Right forelimb (tissue), 1 donor: ENCODE results near the gene IQCE.
"Not testable (repeated sequence)": the region's sequence is repeated elsewhere in the genome, so short reads cannot be mapped to it uniquely, and the experiment has no call there.

Experiments used
- DNase-seq: peaks from one replicate; pipeline ENCODE4 v3.0.0-alpha.2; 2018

Gene IQCE

DNA sequence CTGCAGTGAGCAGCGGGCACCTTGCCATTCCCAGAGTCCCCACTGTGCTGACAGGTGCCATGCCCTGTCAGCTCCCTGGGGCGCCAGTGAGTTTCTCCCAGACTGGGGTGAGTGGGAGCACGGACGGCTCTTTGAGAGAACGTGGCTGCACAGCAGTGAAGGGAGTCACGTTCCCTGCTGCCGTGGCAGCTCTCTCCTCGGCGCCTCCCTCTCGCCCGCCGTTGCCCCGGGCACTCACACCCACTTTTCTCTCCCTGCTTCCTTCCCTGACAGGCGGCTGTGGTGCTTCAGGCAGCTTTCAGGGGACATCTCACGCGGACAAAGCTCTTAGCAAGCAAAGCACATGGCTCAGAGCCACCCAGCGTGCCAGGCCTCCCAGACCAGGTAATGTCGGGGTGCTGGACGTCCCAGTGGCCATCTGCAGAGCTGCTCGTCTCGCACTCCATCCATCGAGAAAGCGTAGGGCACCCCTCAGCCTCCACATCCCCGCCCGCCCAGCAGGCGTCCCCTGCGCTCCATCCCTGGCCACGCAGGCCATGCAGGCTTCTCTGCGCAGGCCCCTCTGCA lies 45.9 kb downstream of the IQCE start:
- no peak for DNase-seq

DNA sequence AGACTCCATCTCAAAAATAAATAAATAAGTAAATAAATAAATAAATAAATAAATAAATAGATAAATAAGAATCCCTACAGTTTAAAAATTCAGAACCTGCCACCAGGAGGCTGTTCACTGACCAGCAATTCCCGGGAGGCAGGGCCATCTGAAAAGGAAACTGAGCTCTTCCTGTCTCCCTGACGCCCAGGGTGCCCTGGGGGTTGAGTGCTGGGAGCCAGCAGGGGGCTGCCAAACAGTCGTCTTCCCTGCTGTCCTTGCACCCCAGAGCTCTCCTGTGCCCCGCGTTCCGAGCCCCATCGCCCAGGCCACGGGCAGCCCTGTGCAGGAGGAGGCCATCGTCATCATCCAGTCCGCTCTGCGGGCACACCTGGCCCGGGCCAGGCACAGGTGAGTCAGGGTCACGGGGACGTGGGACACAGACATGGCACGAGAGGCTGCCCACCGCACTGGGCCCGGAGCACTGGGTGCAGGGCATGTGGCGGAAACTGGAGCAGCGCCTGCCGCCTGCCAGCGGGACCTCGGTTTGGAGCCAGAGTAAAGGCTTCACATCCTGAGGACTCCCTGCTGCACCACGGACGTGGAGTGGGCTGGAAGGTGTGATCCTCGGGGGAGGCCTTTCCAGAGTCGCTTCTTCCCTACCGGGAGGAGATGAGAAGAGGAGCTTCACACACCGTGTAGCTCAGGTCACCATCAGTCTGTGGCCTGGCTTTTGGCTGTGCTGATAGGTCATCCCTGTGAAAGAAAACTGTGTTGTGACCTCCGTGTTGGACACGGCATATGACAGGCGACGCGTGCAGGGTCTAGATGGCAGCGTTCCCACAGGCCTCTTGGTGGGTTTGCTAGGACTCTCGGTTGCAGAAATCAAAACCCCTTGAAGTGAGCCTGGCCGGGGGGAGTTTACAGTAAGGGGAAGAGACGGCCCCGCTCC lies 47.1 kb downstream of the IQCE start:
- DNase-seq = no peak

DNA sequence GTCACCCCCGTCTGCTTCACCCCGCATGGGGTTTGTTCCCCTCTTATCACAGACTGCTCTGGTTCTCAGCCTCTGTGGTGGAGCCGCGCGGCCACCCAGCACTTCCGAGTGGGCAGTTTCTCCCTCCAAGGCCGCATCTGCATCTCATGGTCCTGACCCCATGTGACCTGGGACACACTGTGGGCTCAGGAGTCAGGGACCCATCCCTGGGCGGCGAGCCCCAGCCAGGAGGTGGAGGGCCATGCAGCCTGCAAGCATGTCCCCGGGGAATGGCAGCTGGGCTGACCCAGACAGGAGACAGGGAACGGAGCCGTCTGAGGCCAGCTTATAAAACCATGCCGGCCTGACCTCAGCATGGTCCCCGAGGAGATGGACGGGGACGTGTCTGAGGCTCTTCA lies 47.8 kb downstream of the IQCE start:
- no peak for DNase-seq

DNA sequence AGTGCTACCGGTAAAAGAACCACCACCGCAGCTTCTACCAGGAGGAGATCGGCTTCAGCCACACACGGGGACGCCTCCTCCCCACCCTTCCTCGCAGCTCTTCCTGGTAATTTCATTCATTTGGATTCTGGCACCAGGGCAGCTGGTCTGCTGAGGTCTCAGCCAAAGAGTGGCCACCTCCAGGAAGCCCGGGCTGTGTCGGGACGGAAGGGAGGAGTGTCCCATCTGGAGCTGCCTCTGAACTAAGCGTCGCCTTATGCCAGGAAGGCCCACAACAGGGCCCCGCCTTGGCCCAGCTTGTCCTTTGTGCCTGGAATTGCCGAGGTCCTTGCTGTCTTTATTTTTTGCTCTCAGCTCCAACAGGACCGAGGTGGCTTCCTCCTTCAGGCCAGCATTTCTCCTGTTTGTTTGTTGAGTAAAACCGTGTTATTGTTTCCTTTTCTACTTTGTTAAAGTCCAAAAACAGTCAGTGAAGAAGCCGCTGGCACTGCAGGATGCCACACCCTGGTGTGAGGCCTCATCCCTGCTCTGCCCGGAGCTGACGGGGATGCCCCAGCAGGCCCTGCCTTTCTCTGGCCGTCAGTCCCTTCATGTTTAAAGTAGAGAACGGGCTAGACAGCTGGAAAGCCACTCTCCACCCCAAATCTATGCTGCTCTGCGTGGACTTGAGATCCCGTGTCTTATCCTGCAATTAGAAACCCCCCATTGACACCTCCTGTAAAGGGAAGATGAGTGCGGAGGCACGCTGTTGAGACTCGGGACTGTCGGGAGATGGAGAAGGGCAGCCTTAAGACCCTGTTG lies 48.5 kb downstream of the IQCE start:
- peak; percentile 80 for DNase-seq

DNA sequence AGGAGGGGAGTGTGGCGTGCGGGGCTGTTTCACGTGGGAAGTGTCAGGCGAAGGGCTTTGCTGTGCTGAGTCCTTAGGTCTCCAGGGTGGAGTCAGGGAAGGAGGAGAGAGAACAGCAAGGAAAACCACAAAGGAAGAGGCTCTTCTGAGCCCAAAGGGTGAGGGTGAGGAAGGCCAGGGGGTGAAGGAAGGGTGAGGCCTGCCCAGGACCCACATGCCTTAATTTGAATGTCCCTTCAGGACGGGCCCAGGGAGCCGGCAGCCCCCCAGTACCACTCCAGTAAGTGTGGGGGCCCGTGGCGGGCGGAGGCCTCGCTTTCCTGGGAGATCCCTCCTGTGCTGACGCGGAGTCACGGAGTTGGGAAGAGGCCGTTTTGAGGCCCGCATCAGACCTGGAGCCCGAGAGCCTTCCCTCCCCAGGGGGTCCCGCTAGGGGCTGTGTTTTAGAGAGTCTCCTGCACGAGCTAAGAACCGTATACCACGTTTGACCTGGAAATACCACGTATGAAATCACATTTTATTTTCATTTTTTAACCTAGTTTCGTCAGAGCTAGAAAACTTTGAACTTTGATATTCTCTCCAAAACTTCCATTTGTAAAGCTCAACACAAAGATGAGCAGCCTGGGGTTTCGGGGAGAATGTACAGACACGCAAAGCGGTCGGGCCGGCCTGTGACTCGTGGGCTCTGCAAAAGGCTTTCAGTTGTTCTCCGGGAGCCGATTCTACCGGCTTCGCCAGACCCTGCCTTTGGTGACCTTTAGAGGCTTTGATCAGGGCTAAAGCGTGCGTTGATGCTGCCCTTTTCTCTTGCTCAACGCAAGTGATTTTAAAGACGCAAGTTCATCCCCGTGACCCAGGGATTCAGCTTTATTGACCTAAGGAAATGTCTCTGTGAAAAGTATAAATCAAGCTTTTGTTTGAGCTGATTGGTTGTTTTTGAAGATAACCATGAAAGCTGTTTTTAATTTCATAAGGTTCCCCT lies 49.4 kb downstream of the IQCE start:
- DNase-seq = no peak

DNA sequence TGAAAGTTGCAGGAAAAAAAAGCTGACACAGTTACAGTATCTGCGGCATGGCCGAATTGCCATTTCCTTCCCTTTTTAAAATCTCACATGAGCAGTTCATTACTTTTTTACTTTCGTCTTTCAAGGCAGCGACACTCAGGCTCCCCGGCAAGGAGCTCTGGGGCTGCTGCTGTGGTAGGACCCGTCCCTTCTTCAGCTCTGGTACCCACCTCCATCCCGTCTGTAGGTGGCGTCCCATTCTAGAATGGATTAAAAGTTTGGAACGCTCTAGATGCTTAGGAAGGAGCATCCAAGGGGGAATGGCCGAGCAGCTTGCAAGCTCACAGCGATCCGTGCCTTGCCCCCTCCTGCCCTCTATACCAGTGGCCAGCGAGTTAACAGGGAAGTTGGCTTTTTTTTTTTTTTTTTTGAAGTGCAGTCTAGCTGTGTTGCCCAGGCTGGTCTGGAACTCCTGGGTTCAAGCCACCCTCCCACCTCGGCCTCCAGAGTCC lies 50.2 kb downstream of the IQCE start:
- no peak for DNase-seq

DNA sequence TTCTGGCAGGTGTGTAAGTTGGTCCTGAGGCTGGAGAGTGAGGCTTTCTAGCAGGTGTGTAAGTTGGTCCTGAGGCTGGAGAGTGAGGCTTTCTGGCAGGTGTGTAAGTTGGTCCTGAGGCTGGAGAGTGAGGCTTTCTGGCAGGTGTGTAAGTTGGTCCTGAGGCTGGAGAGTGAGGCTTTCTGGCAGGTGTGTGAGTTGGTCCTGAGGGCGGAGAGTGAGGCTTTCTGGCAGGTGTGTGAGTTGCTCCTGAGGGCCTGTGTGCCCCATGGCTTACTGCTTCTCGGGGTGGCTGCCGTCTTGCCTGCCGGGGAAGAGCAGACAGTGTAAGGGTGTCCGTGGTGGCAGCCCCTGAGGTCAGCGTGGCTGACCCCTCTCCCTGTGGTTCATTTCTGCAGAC lies 50.9 kb downstream of the IQCE start:
- DNase-seq = not testable (repeated sequence)

DNA sequence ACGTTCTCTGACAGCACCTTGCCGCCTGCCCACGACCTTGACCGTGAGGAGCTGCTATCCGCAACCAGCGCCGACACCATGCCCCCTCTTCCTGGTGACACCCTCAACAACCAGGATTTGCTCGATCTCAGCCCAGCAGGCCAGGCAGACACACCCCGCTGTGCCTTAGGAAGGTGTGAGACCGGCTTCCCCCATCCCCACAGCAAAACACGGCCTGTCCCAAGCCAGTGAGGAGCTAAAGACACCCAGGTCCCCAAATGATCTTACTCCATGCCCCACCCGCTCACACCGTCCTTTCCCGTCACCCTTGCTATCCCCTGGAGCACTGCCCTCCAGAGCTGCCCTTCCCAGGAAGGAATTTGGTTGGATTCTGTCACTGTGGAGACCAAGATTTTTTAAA lies 51.7 kb downstream of the IQCE start:
- DNase-seq = no peak

DNA sequence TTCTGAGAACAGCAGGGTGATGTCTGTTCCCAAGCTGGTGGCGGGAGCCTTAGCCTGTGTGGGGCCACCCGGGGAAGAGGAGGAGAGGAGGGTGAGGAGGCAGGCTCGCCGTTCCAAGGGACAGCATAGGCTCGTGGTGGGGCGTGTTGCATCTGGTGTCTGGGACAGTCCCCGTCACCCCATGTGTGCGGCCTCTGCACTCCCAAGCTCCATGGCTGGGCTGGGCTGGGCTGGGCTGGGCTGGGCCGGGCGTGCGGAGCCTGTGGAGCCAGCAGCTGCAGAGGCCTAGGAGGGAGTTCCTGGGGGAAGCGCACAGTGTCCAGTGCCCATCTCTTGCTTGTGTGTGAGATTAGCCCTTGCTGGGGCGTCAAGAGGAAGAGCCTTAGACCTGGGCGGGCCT lies 52.1 kb downstream of the IQCE start:
- DNase-seq = no peak

DNA sequence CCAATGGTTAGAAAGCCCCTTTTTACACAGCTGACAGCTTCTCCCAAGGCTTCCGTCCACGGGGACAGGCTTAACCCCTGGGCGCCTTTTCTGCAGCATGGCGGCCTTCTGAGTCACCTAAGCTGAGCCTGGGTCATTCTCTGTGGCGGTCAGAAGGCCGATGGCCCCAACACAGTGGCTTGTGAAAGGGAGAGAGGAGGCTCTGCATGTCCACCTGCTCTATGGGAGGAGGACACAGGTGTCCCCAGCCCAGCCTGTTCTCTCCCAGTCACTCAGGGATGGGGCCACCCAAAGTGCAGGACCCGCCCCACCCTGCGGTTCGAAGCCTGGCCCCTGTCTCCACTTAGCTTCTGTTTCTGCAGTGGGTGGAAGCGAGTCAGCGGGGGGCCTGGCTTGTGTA lies 52.6 kb downstream of the IQCE start:
- no peak for DNase-seq

DNA sequence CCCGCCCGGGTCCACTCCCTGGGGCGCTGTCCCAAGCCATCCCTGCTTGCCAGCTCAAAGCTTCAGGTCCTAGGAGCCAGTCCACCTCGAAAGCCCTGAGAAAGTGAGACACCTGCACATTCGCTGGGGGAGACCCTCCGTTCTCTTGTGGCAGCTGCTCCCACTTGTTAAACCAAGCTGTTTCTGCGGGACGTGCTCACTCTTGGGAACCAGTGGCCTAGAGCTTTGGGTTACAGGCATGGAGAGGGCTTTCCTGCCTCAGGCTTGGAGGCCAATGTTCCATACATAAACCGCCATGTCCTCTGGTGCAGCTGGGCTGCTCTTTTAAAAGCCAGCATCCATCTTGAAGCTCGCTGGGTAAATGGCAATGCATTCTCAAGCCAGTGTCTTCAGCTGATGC lies 53.1 kb downstream of the IQCE start:
- no peak for DNase-seq

DNA sequence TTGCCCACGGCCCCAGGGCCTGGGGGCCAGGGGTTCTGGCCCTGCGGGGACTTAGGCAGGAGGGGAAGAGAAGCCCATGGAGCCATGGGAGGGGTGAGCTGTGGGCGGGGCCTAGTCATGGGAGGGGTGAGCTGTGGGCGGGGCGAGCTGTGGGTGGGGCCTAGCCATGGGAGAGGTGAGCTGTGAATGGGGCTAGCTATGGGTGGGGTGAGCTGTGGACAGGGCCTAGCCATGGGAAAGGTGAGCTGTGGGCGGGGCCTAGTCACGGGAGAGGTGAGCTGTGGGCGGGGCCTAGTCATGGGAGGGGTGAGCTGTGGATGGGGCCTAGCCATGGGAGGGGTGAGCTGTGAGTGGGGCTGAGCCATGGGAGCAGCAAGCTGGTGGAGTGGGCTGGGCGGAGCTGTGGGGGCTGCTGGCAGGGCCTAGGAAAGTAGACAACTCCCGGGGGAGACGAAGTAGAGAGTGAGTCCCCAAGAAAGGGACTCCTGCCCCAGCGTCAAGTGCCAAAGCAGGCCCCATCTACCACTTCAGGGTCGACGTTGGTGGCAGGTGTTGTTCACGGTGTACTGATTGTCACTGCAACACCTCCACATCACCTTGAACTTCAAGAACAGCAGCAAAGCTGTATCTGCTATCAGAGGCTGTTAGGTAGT lies 53.8 kb downstream of the IQCE start:
- no peak for DNase-seq

DNA sequence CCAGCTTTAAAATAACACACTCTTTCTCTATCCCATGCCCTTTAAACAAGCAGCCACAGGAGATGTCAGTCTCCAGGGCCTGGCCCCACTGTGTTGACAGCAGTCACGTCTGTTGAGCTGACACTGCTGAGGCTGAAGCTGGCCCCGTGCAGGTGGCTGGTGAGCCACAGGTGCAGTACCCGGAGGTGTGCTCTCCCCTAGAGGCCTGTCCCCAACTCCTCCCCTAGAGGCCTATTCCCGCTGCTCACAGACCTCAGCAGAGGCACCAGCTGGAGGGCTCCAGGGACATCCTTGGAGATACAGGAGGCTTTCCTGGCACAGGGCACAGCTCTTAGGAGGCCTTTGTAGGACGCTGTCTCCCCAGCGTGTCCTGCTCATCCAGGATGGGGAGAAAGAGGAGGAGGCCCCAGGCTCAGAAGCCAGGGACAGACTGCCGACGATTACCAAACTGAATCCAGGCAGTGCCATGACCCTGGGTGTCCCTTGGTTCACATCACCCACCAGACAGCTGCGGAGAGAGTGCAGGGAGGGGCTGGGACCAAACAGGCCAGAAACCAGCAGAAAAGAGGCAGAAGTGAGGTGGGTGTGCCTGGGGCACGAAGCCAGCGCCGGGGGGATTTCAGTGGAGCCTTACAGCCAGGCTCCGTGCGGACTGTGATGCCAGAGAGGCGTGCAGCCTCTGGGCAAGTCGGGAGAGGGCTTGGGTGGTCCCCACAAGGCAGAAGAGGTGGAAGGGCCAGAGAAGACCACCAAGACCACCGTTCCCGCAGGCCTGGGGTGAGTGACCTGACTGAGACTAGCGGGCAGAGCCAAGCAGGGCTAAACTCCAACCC lies 54.5 kb downstream of the IQCE start:
- no peak for DNase-seq

DNA sequence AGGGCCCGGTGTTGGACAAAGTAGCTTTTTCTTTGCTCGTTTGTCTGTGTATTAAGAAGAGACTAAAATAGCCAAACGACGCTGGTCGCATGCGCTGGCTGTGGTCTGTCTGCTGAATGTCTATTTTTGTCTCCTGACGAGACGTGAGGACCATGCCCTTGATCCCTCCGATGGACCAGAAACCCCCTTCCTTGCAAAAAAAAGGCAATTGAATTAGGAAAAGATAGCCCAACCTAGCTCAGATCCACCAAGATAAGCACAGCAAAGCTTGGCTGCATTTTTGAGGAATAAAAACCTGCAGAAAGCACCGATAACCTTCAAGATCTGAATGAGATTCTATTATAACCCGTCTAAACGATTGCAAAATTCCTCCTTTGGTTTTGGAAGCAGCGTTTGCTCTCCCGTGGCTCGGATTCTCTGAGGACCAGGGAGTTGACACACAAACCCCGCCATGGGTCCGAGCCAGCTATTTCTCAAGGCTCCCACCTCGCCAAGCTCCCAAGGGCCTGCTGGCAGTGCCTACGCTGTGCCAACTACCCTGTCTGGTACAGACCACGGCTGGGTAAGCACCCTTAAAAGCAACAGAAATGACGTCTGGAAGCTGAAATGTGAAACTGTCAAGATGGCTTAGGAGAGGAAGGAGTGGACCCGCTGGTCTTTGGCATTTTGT lies 55.3 kb downstream of the IQCE start:
- DNase-seq = no peak

DNA sequence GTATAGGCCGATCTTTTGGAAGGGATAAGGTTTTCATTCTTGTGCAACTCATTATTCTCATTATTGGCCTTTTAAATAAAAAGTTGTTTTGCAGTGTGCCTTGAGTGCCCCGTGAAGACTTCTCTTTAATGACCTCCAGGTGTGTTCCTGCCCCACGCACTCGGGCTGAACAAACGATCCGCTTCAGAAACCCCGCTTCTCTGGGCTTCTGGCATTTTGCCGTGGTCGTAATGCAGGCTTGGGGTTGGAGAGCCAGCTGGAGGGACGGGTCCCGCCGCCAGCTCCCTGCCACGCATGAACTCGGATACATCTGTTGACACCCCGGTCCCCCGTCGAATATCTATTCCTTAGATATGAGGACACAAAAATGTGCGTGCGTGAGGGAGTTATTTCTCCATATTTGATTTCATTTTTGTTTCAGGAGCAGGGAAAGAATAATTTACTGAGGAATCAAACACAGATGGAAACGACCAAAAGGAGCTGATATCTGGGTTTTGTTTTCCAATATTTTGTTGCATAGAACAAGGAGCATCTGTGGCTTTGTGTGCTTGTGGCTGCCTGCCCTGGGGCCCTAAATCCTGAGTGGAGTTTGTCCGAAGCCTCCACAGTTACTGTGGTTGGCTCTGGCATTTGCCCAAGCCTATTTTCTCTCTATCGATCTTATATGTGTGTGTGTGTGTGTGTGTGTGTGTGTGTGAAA lies 56.0 kb downstream of the IQCE start:
- DNase-seq = no peak

DNA sequence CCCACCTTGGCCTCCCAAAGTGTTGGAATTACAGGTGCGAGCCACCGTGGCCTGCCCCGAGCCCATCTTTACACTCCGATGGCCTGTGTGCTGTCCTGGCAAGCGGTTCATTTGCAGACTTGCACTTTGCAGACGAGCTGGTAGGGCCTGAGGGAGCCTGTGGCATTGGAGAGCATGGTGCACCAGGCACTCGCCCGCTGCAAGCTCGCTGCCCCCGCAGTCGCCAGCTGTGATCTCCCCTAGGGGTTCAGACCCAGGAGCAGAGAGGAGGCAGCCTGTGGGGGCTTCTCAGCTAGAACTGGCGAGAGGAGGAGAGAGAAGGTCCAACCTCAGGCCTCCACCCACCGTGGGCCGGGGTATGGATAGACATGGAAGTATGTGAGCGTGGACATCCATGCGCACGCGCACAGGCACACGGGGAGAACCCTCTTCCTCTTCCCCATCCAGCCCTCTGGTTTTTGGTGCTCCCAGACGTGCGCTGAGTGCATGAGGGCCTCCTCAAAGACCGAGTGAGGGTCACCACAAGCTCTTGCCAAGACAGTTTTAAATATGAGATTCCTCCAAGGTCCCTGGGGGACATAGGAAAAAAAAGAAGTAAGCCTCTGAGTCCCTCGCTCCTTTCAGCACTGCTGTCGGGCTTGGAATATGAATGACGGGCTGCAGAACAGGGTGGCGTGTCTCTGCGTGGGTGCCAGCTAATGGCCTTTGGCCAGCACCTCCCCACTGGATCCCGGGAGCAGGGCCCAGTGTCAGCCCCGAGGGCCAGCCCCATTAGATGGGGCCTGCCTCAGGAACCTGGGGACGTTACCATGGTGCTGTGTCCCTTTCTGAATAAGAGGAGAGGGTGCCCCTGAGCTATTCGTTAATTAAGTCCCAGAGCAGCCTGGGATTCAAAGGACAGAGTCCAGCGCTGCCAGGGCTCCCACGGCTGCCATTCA lies 57.9 kb downstream of the IQCE start:
- DNase-seq = no peak

DNA sequence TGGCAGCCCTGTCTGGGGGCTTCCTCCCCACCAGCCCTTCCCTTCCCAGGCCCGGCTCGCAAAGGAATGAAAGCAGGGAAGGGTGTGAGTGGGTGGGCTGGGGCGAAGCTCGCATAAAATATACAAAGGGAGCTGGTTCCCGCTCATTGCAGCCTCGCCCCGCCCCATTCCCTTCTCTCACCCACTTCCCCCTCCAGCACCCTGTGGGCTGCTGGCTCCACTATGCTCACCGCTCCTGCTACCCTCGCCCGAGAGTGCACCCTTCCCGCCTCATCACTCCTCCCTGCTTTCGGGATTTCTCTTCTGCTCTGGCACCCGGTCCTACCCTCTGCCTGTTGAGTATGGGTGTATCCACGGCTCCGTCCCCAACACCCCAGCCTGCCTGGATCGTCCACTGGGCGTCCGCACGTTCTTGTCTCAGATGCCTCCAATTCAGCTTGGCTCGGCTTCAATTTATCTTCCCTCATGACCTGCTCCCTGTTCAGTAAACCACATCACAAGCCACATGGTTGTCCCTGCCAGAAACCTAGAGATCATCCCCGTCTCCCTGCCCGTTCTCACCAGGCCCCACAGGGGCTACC lies 58.6 kb downstream of the IQCE start:
- no peak for DNase-seq

DNA sequence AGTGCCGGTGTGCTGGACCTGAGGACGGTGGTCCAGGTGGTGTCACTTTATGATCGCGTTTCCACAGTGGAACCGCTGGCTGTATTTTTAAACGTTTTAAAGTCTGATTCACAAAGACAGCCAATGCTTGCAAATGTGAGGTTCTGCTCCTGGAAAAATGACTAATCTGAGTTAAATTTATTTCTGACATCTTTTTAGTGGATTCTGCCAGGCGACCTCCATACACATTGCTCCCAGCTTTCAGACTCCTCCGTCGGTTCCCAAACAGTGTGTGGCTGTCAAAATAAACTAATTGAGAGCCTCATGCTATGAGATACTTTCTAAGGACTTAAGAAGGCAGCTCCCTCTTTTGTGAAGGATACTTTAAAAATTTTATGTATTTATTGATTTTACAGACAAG lies 60.3 kb downstream of the IQCE start:
- DNase-seq = no peak
